HepG2 (cell line): Measurements from ENCODE around the gene MAP1LC3B. TPM values are rescaled to one million over a fixed set of nuclear protein-coding genes. Genes with fewer than 3 reads are reported as not detected.
A peak's percentile ranks its signal among the peaks of the same experiment; 100 is the strongest.

Source experiments
- AKAP8 ChIP-seq: sonication (generic); formaldehyde crosslinking; IDR thresholded peaks from 2 replicates; pipeline ENCODE4 v1.5.1; 2020; ENCODE audit warnings: mild to moderate bottlenecking, missing genetic modification reagents
- BHLHE40 ChIP-seq: IDR thresholded peaks from 2 replicates; pipeline ENCODE4 v1.6.1; 2011; ENCODE audit warnings: low read length, improper control_type of control experiment
- ELF3 ChIP-seq: IDR thresholded peaks from 2 replicates; pipeline ENCODE4 v1.6.1; 2016; ENCODE audit warnings: missing genetic modification reagents, missing compliant biosample characterization
- ETV6 ChIP-seq: sonication (generic); formaldehyde crosslinking; conservative IDR thresholded peaks from 2 replicates; pipeline ENCODE4 v1.4.0; 2020; ENCODE audit warnings: missing genetic modification reagents
- NFIB ChIP-seq: sonication (generic); formaldehyde crosslinking; IDR thresholded peaks from 2 replicates; pipeline ENCODE4 v1.9.0; 2021; ENCODE audit warnings: missing genetic modification reagents, mild to moderate bottlenecking, borderline replicate concordance
- NFKB2 ChIP-seq: sonication (generic); formaldehyde crosslinking; IDR thresholded peaks from 2 replicates; pipeline ENCODE4 v1.4.0; 2020; ENCODE audit warnings: missing genetic modification reagents, borderline replicate concordance
- PAXIP1 ChIP-seq: sonication (generic); formaldehyde crosslinking; conservative IDR thresholded peaks from 2 replicates; pipeline ENCODE4 v1.4.0; 2020; ENCODE audit warnings: mild to moderate bottlenecking, missing genetic modification reagents, moderate library complexity
- PBX3 ChIP-seq: sonication (generic); formaldehyde crosslinking; IDR thresholded peaks from 2 replicates; pipeline ENCODE4 v1.8.1; 2023; ENCODE audit warnings: missing genetic modification reagents, inconsistent platforms, borderline replicate concordance
- PREB ChIP-seq: sonication (generic); formaldehyde crosslinking; IDR thresholded peaks from 2 replicates; pipeline ENCODE4 v1.4.0; 2020; ENCODE audit warnings: missing genetic modification reagents
- PTBP1 ChIP-seq: fragments of 200-400 bp; formaldehyde crosslinking; IDR thresholded peaks from 2 replicates; pipeline ENCODE4 v1.6.1; 2018; ENCODE audit warnings: low read length, low read depth; ENCODE audit not compliant: poor library complexity, severe bottlenecking
- TARDBP ChIP-seq: sonication (generic); formaldehyde crosslinking; IDR thresholded peaks from 2 replicates; pipeline ENCODE4 v1.8.0; 2022; ENCODE audit warnings: mild to moderate bottlenecking, missing genetic modification reagents
- XRCC5 ChIP-seq: fragments of 200-400 bp; formaldehyde crosslinking; optimal IDR thresholded peaks from 2 replicates; pipeline ENCODE3; 2017; ENCODE audit warnings: mild to moderate bottlenecking, low read length
- ZBTB20 ChIP-seq: sonication (generic); formaldehyde crosslinking; IDR thresholded peaks from 2 replicates; pipeline ENCODE4 v1.8.1; 2023; ENCODE audit warnings: missing genetic modification reagents, low read depth, mild to moderate bottlenecking, borderline replicate concordance
- ZMYM3 ChIP-seq: sonication (generic); formaldehyde crosslinking; IDR thresholded peaks from 2 replicates; pipeline ENCODE4 v1.5.1; 2020; ENCODE audit warnings: mild to moderate bottlenecking, missing genetic modification reagents
- ZMYM4 ChIP-seq: sonication (generic); formaldehyde crosslinking; IDR thresholded peaks from 2 replicates; pipeline ENCODE4 v1.8.1; 2023; ENCODE audit warnings: mild to moderate bottlenecking, missing genetic modification reagents
- ZNF292 ChIP-seq: sonication (generic); formaldehyde crosslinking; IDR thresholded peaks from 2 replicates; pipeline ENCODE4 v1.8.1; 2022; ENCODE audit warnings: mild to moderate bottlenecking, low read depth, missing genetic modification reagents, borderline replicate concordance
- ZNF350 ChIP-seq: sonication (generic); formaldehyde crosslinking; IDR thresholded peaks from 2 replicates; pipeline ENCODE4 v1.4.0; 2020; ENCODE audit warnings: mild to moderate bottlenecking, low read depth, missing genetic modification reagents, borderline replicate concordance
- ZNF431 ChIP-seq: sonication (generic); formaldehyde crosslinking; IDR thresholded peaks from 2 replicates; pipeline ENCODE4 v1.9.0; 2022; ENCODE audit warnings: missing genetic modification reagents, low read depth, mild to moderate bottlenecking, borderline replicate concordance
- ZNF512B ChIP-seq: sonication (generic); formaldehyde crosslinking; IDR thresholded peaks from 2 replicates; pipeline ENCODE4 v1.5.1; 2020; ENCODE audit warnings: missing genetic modification reagents, mild to moderate bottlenecking, borderline replicate concordance
- ZNF775 ChIP-seq: sonication (generic); formaldehyde crosslinking; IDR thresholded peaks from 2 replicates; pipeline ENCODE4 v1.4.0; 2020; ENCODE audit warnings: missing genetic modification reagents, mild to moderate bottlenecking, moderate library complexity, borderline replicate concordance
- polyA plus RNA-seq, 8 experiments: library from polyadenylated mRNA; depleted of rRNA in 3 of 8; stranded (reverse) in 7 of 8; unstranded in 1 of 8; fragments of >200 nt; fragmentation: Illumina TruSeq in 4 of 8; extraction: Trizol in 4 of 8; gene quantifications; 2 replicates each; pipeline versions ENCODE4 v1.2.1 to v1.2.3, GENCODE V29; 2011 to 2016; ENCODE audit warnings: low read depth in 4 of 8, missing spikeins in 1 of 8, mixed read lengths in 1 of 8; ENCODE audit not compliant: insufficient read depth in 1 of 8
- total RNA-seq, 5 experiments: library from RNA; depleted of rRNA; stranded (reverse); fragments of >200 nt; fragmentation: Illumina TruSeq; extraction: Trizol; gene quantifications; 2 replicates each; pipeline ENCODE4 v1.2.3, GENCODE V29; 2016; ENCODE audit warnings: low read depth in 1 of 5

The MAP1LC3B gene
- total and polyA plus RNA-seq, 2 of the 13 experiments (the other 11 are each of a cell fraction or from before 2014, with no cell fraction given), result 15.7 to 37.4 TPM

- TF ChIP-seq PAXIP1 (CRISPR knock-in tag) (peak; percentile 4), TARDBP (CRISPR knock-in tag) (peak; percentile 1; the same call in 1 of the 2 replicates), ZNF431 (CRISPR knock-in tag) (no peak; the same call in 1 of the 2 replicates), ZBTB20 (CRISPR knock-in tag) (peak; percentile 68; the same call in 1 of the 2 replicates), ZMYM3 (peak; percentile 98), ZMYM4 (CRISPR knock-in tag) (peak; percentile 65; the same call in 1 of the 2 replicates), ZNF350 (peak; percentile 97), XRCC5 (peak; percentile 7), NFKB2 (CRISPR knock-in tag) (peak; percentile 41), ELF3 (no peak; the same call in 1 of the 2 replicates), PREB (CRISPR knock-in tag) (0 out of 2 replicates have a peak, but pooled peaks have one; percentile 3), ZNF512B (CRISPR knock-in tag) (no peak), ZNF292 (CRISPR knock-in tag) (no peak), AKAP8 (CRISPR knock-in tag) (0 out of 2 replicates have a peak, but pooled peaks have one; percentile 23), BHLHE40 (peak; percentile 39; the same call in 1 of the 2 replicates), ETV6 (CRISPR knock-in tag) (peak; percentile 31), PBX3 (CRISPR knock-in tag) (no peak), PTBP1 (peak; percentile 22), ZNF775 (peak; percentile 33; the same call in 1 of the 2 replicates), NFIB (CRISPR knock-in tag) (no peak; the same call in 1 of the 2 replicates)
Measured at GRCh38 chr16:87384162-87384874, 7.8 kb upstream of the MAP1LC3B start (continued).
